ENCODE results near the gene CBX1. TPM values are rescaled to one million over a fixed set of nuclear protein-coding genes. Genes with fewer than 3 reads are reported as not detected.

Gene CBX1
- total and polyA plus RNA-seq, 2 of the 13 experiments (the other 11 are each of a cell fraction or from before 2014, with no cell fraction given) = 17.8 to 108 TPM

- TF ChIP-seq TGIF2 (CRISPR knock-in tag; IDR thresholded peaks at IDR 0.05) (peak; percentile 31; the same call in 1 of the 2 replicates), ZSCAN29 (CRISPR knock-in tag; conservative IDR thresholded peaks at IDR 0.05) (0 out of 2 replicates have a peak, but pooled peaks have one; percentile 42), ZNF253 (CRISPR knock-in tag; IDR thresholded peaks at IDR 0.05; ENCODE audit: borderline replicate concordance) (no peak), SPEN (CRISPR knock-in tag; IDR thresholded peaks at IDR 0.05; ENCODE audit: low read depth) (peak; percentile 67), IKZF4 (CRISPR knock-in tag; IDR thresholded peaks at IDR 0.05; ENCODE audit: borderline replicate concordance, low read depth, not compliant biosample characterization) (peak; percentile 29), HIVEP1 (CRISPR knock-in tag; IDR thresholded peaks at IDR 0.05) (no peak), GZF1 (CRISPR knock-in tag; IDR thresholded peaks at IDR 0.05) (no peak), IRF9 (CRISPR knock-in tag; IDR thresholded peaks at IDR 0.05; ENCODE audit: borderline replicate concordance) (peak; percentile 65; the same call in 1 of the 2 replicates)
- TF ChIP-seq, protein P1, sequence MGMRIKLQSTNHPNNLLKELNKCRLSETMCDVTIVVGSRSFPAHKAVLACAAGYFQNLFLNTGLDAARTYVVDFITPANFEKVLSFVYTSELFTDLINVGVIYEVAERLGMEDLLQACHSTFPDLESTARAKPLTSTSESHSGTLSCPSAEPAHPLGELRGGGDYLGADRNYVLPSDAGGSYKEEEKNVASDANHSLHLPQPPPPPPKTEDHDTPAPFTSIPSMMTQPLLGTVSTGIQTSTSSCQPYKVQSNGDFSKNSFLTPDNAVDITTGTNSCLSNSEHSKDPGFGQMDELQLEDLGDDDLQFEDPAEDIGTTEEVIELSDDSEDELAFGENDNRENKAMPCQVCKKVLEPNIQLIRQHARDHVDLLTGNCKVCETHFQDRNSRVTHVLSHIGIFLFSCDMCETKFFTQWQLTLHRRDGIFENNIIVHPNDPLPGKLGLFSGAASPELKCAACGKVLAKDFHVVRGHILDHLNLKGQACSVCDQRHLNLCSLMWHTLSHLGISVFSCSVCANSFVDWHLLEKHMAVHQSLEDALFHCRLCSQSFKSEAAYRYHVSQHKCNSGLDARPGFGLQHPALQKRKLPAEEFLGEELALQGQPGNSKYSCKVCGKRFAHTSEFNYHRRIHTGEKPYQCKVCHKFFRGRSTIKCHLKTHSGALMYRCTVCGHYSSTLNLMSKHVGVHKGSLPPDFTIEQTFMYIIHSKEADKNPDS (CRISPR knock-in tag; IDR thresholded peaks at IDR 0.05) = no peak
- TF ChIP-seq, protein P2, sequence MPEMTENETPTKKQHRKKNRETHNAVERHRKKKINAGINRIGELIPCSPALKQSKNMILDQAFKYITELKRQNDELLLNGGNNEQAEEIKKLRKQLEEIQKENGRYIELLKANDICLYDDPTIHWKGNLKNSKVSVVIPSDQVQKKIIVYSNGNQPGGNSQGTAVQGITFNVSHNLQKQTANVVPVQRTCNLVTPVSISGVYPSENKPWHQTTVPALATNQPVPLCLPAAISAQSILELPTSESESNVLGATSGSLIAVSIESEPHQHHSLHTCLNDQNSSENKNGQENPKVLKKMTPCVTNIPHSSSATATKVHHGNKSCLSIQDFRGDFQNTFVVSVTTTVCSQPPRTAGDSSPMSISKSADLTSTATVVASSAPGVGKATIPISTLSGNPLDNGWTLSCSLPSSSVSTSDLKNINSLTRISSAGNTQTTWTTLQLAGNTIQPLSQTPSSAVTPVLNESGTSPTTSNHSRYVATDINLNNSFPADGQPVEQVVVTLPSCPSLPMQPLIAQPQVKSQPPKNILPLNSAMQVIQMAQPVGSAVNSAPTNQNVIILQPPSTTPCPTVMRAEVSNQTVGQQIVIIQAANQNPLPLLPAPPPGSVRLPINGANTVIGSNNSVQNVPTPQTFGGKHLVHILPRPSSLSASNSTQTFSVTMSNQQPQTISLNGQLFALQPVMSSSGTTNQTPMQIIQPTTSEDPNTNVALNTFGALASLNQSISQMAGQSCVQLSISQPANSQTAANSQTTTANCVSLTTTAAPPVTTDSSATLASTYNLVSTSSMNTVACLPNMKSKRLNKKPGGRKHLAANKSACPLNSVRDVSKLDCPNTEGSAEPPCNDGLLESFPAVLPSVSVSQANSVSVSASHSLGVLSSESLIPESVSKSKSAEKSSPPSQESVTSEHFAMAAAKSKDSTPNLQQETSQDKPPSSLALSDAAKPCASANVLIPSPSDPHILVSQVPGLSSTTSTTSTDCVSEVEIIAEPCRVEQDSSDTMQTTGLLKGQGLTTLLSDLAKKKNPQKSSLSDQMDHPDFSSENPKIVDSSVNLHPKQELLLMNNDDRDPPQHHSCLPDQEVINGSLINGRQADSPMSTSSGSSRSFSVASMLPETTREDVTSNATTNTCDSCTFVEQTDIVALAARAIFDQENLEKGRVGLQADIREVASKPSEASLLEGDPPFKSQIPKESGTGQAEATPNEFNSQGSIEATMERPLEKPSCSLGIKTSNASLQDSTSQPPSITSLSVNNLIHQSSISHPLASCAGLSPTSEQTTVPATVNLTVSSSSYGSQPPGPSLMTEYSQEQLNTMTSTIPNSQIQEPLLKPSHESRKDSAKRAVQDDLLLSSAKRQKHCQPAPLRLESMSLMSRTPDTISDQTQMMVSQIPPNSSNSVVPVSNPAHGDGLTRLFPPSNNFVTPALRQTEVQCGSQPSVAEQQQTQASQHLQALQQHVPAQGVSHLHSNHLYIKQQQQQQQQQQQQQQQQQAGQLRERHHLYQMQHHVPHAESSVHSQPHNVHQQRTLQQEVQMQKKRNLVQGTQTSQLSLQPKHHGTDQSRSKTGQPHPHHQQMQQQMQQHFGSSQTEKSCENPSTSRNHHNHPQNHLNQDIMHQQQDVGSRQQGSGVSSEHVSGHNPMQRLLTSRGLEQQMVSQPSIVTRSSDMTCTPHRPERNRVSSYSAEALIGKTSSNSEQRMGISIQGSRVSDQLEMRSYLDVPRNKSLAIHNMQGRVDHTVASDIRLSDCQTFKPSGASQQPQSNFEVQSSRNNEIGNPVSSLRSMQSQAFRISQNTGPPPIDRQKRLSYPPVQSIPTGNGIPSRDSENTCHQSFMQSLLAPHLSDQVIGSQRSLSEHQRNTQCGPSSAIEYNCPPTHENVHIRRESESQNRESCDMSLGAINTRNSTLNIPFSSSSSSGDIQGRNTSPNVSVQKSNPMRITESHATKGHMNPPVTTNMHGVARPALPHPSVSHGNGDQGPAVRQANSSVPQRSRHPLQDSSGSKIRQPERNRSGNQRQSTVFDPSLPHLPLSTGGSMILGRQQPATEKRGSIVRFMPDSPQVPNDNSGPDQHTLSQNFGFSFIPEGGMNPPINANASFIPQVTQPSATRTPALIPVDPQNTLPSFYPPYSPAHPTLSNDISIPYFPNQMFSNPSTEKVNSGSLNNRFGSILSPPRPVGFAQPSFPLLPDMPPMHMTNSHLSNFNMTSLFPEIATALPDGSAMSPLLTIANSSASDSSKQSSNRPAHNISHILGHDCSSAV (CRISPR knock-in tag; IDR thresholded peaks at IDR 0.05; ENCODE audit: borderline replicate concordance) = no peak
- TF ChIP-seq, protein P3, sequence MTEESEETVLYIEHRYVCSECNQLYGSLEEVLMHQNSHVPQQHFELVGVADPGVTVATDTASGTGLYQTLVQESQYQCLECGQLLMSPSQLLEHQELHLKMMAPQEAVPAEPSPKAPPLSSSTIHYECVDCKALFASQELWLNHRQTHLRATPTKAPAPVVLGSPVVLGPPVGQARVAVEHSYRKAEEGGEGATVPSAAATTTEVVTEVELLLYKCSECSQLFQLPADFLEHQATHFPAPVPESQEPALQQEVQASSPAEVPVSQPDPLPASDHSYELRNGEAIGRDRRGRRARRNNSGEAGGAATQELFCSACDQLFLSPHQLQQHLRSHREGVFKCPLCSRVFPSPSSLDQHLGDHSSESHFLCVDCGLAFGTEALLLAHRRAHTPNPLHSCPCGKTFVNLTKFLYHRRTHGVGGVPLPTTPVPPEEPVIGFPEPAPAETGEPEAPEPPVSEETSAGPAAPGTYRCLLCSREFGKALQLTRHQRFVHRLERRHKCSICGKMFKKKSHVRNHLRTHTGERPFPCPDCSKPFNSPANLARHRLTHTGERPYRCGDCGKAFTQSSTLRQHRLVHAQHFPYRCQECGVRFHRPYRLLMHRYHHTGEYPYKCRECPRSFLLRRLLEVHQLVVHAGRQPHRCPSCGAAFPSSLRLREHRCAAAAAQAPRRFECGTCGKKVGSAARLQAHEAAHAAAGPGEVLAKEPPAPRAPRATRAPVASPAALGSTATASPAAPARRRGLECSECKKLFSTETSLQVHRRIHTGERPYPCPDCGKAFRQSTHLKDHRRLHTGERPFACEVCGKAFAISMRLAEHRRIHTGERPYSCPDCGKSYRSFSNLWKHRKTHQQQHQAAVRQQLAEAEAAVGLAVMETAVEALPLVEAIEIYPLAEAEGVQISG (CRISPR knock-in tag; IDR thresholded peaks at IDR 0.05) = peak; percentile 75
These were observed 74.6 kb downstream of the CBX1 start (continued) for GRCh38 chr17:48026502-48027321.
